IMR-90 (cell line): ENCODE results near the gene SCN4A. TPM values are rescaled to one million over a fixed set of nuclear protein-coding genes. Genes with fewer than 3 reads are reported as not detected.

ENCODE experiments used
- ATAC-seq: fragments of 200-7000 bp; cut with Tn5 transposase; 2 replicates; pipeline ENCODE4 v1.9.1; 2020; ENCODE audit warnings: low read depth, mild to moderate bottlenecking, moderate library complexity
- BruUV-seq: library from RNA; stranded (reverse); fragments of 400-500 nt; replicated peaks from 2 replicates; lab custom pipeline; 2021; lab: Mats Ljungman, UMichigan
- CTCF ChIA-PET: fragments of 300-600 bp; formaldehyde crosslinking; extraction: SDS; loops from one replicate; lab custom pipeline; 2021; ENCODE audit warnings: antibody characterized with exemption; lab: Yijun Ruan, JAX
- POLR2A ChIA-PET: fragments of 300-600 bp; sonication (Branson Sonifier 250); formaldehyde crosslinking; loops from one replicate; lab custom pipeline; 2022; ENCODE audit warnings: antibody characterized with exemption; ENCODE audit not compliant: unreplicated experiment; lab: Charles Lee
- DNase-seq: peaks from one replicate; pipeline ENCODE4 v3.0.0; 2013
- H2AFZ ChIP-seq: replicated peaks from 2 replicates; pipeline ENCODE3; 2013; ENCODE audit warnings: low read length, mild to moderate bottlenecking; ENCODE audit not compliant: poor library complexity
- H2AK5ac ChIP-seq: 2 replicates; pipeline ENCODE4 v1.6.1; 2013; ENCODE audit warnings: low read depth, low read length, inconsistent platforms
- H2AK9ac ChIP-seq: replicated peaks from 2 replicates; pipeline ENCODE3; 2013; ENCODE audit warnings: mild to moderate bottlenecking, low read depth, low read length, moderate library complexity; ENCODE audit not compliant: poor library complexity
- H2BK120ac ChIP-seq: 2 replicates; pipeline ENCODE4 v1.6.1; 2013; ENCODE audit warnings: low read depth, low read length, inconsistent platforms
- H2BK15ac ChIP-seq: 3 replicates; pipeline ENCODE4 v1.6.1; 2013; ENCODE audit warnings: low read depth, low read length, inconsistent platforms
- H2BK20ac ChIP-seq: 2 replicates; pipeline ENCODE4 v1.6.1; 2013; ENCODE audit warnings: low read depth, mild to moderate bottlenecking, inconsistent platforms, low read length, moderate library complexity
- H2BK5ac ChIP-seq: 2 replicates; pipeline ENCODE4 v1.6.1; 2013; ENCODE audit warnings: mild to moderate bottlenecking, low read depth, low read length, inconsistent platforms; ENCODE audit not compliant: poor library complexity, severe bottlenecking
- H3K14ac ChIP-seq: replicated peaks from 2 replicates; pipeline ENCODE4 v1.6.1; 2013; ENCODE audit warnings: low read depth, low read length, inconsistent platforms
- H3K18ac ChIP-seq: 2 replicates; pipeline ENCODE4 v1.6.1; 2013; ENCODE audit warnings: low read depth, low read length, control low read depth
- H3K23ac ChIP-seq: 2 replicates; pipeline ENCODE4 v1.6.1; 2013; ENCODE audit warnings: low read depth, low read length, inconsistent platforms
- H3K27ac ChIP-seq: 2 replicates; pipeline ENCODE4 v1.5.1; 2013; ENCODE audit warnings: mild to moderate bottlenecking, control low read depth, low read length; ENCODE audit not compliant: insufficient read depth
- H3K27me3 ChIP-seq: 2 replicates; pipeline ENCODE4 v1.6.1; 2013; ENCODE audit warnings: low read length; ENCODE audit not compliant: control insufficient read depth, insufficient read depth
- H3K36me3 ChIP-seq: 2 replicates; pipeline ENCODE4 v1.6.1; 2013; ENCODE audit warnings: low read length, mixed read lengths; ENCODE audit not compliant: control insufficient read depth, insufficient read depth
- H3K4ac ChIP-seq: 2 replicates; pipeline ENCODE4 v1.6.1; 2013; ENCODE audit warnings: low read depth, low read length, inconsistent platforms
- H3K4me1 ChIP-seq: 2 replicates; pipeline ENCODE4 v1.6.1; 2013; ENCODE audit warnings: low read length, mixed read lengths; ENCODE audit not compliant: control insufficient read depth, insufficient read depth
- H3K4me2 ChIP-seq: 2 replicates; pipeline ENCODE4 v1.6.1; 2013; ENCODE audit warnings: low read depth, mild to moderate bottlenecking, control low read depth, low read length, moderate library complexity
- H3K4me3 ChIP-seq: 2 replicates; pipeline ENCODE4 v1.5.1; 2013; ENCODE audit warnings: low read depth, mild to moderate bottlenecking, control low read depth, low read length, moderate library complexity; ENCODE audit not compliant: insufficient read depth
- H3K56ac ChIP-seq: 2 replicates; pipeline ENCODE4 v1.6.1; 2013; ENCODE audit warnings: low read length, inconsistent platforms; ENCODE audit not compliant: insufficient read depth; ENCODE audit errors: extremely low read depth
- H3K79me1 ChIP-seq, 2 experiments: 2 replicates each; pipeline ENCODE4 v1.6.1; 2013; ENCODE audit warnings: low read length in 2 of 2, inconsistent platforms in 1 of 2, low read depth in 1 of 2
- H3K9ac ChIP-seq: 2 replicates; pipeline ENCODE4 v1.6.1; 2013; ENCODE audit warnings: low read depth, low read length, control low read depth
- H3K9me1 ChIP-seq: 2 replicates; pipeline ENCODE4 v1.6.1; 2013; ENCODE audit warnings: low read length, inconsistent platforms; ENCODE audit not compliant: insufficient read depth
- H3K9me3 ChIP-seq: 2 replicates; pipeline ENCODE4 v1.6.1; 2013; ENCODE audit warnings: low read length; ENCODE audit not compliant: control insufficient read depth, insufficient read depth
- H4K20me1 ChIP-seq: 2 replicates; pipeline ENCODE4 v1.6.1; 2013; ENCODE audit warnings: low read length, inconsistent platforms; ENCODE audit not compliant: insufficient read depth
- H4K5ac ChIP-seq: 2 replicates; pipeline ENCODE4 v1.6.1; 2013; ENCODE audit warnings: mild to moderate bottlenecking, low read depth, low read length, control low read depth
- H4K8ac ChIP-seq, 2 experiments: 2 replicates each; pipeline ENCODE4 v1.6.1; 2013; ENCODE audit warnings: low read depth in 2 of 2, low read length in 2 of 2, control low read depth in 1 of 2, inconsistent platforms in 1 of 2
- H4K91ac ChIP-seq: 2 replicates; pipeline ENCODE4 v1.6.1; 2013; ENCODE audit warnings: low read depth, low read length, inconsistent platforms; ENCODE audit not compliant: insufficient read depth
- BHLHE40 ChIP-seq: fragments of 150-350 bp; IDR thresholded peaks from 2 replicates; pipeline ENCODE4 v1.6.1; 2016; ENCODE audit warnings: mild to moderate bottlenecking, low read depth, low read length
- CEBPB ChIP-seq: IDR thresholded peaks from 2 replicates; pipeline ENCODE4 v1.6.1; 2012; ENCODE audit warnings: low read depth, low read length, improper control_type of control experiment
- CHD1 ChIP-seq: IDR thresholded peaks from 2 replicates; pipeline ENCODE4 v1.6.1; 2012; ENCODE audit warnings: low read depth, low read length, improper control_type of control experiment
- MAFK ChIP-seq: IDR thresholded peaks from 2 replicates; pipeline ENCODE4 v1.6.1; 2012; ENCODE audit warnings: low read depth, low read length, improper control_type of control experiment
- MAZ ChIP-seq: IDR thresholded peaks from 2 replicates; pipeline ENCODE4 v1.6.1; 2012; ENCODE audit warnings: low read depth, mild to moderate bottlenecking, low read length, improper control_type of control experiment, moderate library complexity, borderline replicate concordance
- MXI1 ChIP-seq: IDR thresholded peaks from 2 replicates; pipeline ENCODE4 v1.6.1; 2012; ENCODE audit warnings: low read depth, mild to moderate bottlenecking, low read length, moderate library complexity, borderline replicate concordance
- NFE2L2 ChIP-seq: fragments of 150-350 bp; IDR thresholded peaks from 2 replicates; pipeline ENCODE4 v1.6.1; 2016; ENCODE audit warnings: low read depth, mild to moderate bottlenecking, low read length
- POLR2A ChIP-seq: IDR thresholded peaks from 2 replicates; pipeline ENCODE4 v1.6.1; 2012; ENCODE audit warnings: mild to moderate bottlenecking, low read depth, low read length
- RAD21 ChIP-seq: IDR thresholded peaks from 2 replicates; pipeline ENCODE4 v1.6.1; 2012; ENCODE audit warnings: low read length, improper control_type of control experiment
- RCOR1 ChIP-seq: IDR thresholded peaks from 2 replicates; pipeline ENCODE4 v1.6.1; 2012; ENCODE audit warnings: mild to moderate bottlenecking, low read length, improper control_type of control experiment; ENCODE audit not compliant: insufficient replicate concordance
- RFX5 ChIP-seq: IDR thresholded peaks from 2 replicates; pipeline ENCODE4 v1.8.0; 2012; ENCODE audit warnings: low read depth, mild to moderate bottlenecking, low read length, moderate library complexity
- SMC3 ChIP-seq: fragments of 150-350 bp; IDR thresholded peaks from 2 replicates; pipeline ENCODE4 v1.6.1; 2016; ENCODE audit warnings: low read depth, mild to moderate bottlenecking, antibody characterized with exemption, low read length, moderate library complexity
- WGBS, 2 experiments: methylation state at CpG; one replicate each; pipeline versions ENCODE4 v1.1.5 to v1.1.7; 2013; ENCODE audit warnings: missing lambda C conversion rate in 2 of 2; ENCODE audit not compliant: insufficient read length in 1 of 2; ENCODE audit errors: extremely low coverage in 2 of 2; 5-methylcytosine and 5-hydroxymethylcytosine counted together
- dilution Hi-C: fragments of 300-500 bp; cut with HindIII; formaldehyde crosslinking; loops from one replicate; pipeline ENCODE4 v1.14.3; 2018; ENCODE audit warnings: low sequenced_read_pairs; ENCODE audit not compliant: unreplicated experiment
- in situ Hi-C: fragments of 300-500 bp; cut with MboI; formaldehyde crosslinking; loops from 3 replicates; pipeline ENCODE4 v1.14.3; 2019; ENCODE audit warnings: low sequenced_read_pairs, inconsistent platforms, mixed read lengths
- intact Hi-C: fragments of 100-400 bp; cut with micrococcal nuclease; formaldehyde crosslinking; loops from 2 replicates; pipeline ENCODE4 v1.10.0; 2022
- polyA plus RNA-seq, 3 experiments: library from polyadenylated mRNA; depleted of rRNA; stranded (reverse); fragments of >200 nt; gene quantifications; 2 replicates each; pipeline ENCODE4 v1.2.3, GENCODE V29; 2012; ENCODE audit warnings: low replicate concordance in 1 of 3
- total RNA-seq: library from RNA; depleted of rRNA; stranded (reverse); fragments of >200 nt; gene quantifications from 2 replicates; pipeline ENCODE4 v1.2.3, GENCODE V29; 2012
- TF ChIP-seq, protein P1 (sequence below): fragments of 150-350 bp; IDR thresholded peaks from 2 replicates; pipeline ENCODE4 v1.6.1; 2016; ENCODE audit warnings: low read depth, mild to moderate bottlenecking, low read length, moderate library complexity, borderline replicate concordance
- TF ChIP-seq, protein P2 (sequence below): conservative IDR thresholded peaks from 2 replicates; pipeline ENCODE4 v1.5.1; 2012; ENCODE audit warnings: mild to moderate bottlenecking, low read depth, low read length, improper control_type of control experiment

Gene SCN4A
- total and polyA plus RNA-seq, 2 of the 4 experiments (the other 2 are of a cell fraction) = not detected

DNA sequence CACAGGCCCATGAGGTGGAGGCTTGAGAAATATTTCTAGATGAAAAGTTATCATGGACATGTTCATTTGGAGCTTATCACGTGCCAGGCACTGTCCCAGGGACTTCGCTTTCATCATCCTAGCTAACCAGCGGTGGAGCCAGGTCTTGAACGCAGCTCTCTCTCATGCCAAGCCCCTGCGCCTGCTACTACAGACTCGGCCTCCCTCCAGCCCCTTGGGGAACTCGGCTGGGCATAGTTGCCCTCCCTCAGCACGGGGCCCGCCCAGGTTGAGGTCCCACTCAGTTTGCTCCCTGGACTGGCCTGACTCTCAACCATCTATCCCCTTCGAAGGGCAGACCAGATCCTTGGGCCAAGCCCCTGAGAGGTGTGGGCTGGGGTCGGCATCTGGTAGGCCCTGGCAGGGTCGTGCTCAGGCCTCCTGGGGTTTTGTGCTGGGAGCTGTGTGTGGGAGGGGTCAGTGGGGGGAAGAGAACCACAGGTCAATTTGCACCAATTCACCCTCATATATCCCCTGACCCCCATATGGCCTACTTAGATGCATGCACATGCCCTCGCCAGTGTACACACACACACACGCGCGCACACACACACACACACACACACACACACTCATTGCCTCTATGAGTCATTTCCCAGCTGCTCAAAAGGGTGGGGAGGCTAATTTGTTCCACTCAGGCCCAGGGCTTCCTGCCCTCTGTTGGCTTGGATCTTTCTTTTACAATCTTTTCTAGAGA, 12.1 kb upstream of the SCN4A start:
- Histone ChIP-seq H3K36me3 (no peaks in the 10 kb centered on the region), H3K4me3 (no peak overlapping the region), H3K27me3 (peaks cover 7% of the 10 kb centered on the region; the same call in 1 of the 2 replicates), H2BK120ac (peak overlapping the region; percentile 49; the same call in 1 of the 2 replicates), H4K20me1 (no peaks in the 10 kb centered on the region), H3K9me3 (peaks cover 4% of the 10 kb centered on the region), H4K91ac (no peak overlapping the region; the same call in 1 of the 2 replicates), H3K18ac (no peak overlapping the region), H3K9me1 (peaks cover 9% of the 10 kb centered on the region; the same call in 1 of the 2 replicates), H2BK20ac (0 out of 2 replicates have a peak overlapping the region, but pooled peaks have one; percentile 30), H3K79me1 (no peaks in the 10 kb centered on the region), H2AK5ac (no peak overlapping the region), H4K5ac (no peak overlapping the region), H3K56ac (no peak overlapping the region), H2AK9ac (peak overlapping the region; percentile 77), H3K27ac (no peak overlapping the region), H3K14ac (no peak overlapping the region), H4K8ac (peak overlapping the region in 1 of 2 experiments; percentile 27; a peak in 1 of 4 replicates), H3K4me1 (peaks cover 8% of the 10 kb centered on the region; the same call in 1 of the 2 replicates), H2BK5ac (no peak overlapping the region), H3K4me2 (no peak overlapping the region), H3K4ac (0 out of 2 replicates have a peak overlapping the region, but pooled peaks have one; percentile 5), H2BK15ac (peak overlapping the region; percentile 83; the same call in 1 of the 3 replicates), H3K9ac (no peak overlapping the region), H2AFZ (peak overlapping the region; percentile 78), H3K23ac (no peak overlapping the region)
- 97% methylated on average over 6 of the region's 16 CpGs; no CpG with 5 or more reads in 1 of the 2 experiments for WGBS, 2 experiments
- BruUV-seq = no TSS peak
- CTCF ChIA-PET = interaction anchor here (0.6 to 2.0 kb wide), 3 partner anchors 8 to 66 kb away, joined by 3 to 9 read pairs (median 3); partner anchors contain the start of gene GH1
- ATAC-seq (peak; percentile 95), DNase-seq (peak; percentile 91)
- dilution Hi-C loops = no loop called here
- POLR2A ChIA-PET = interaction anchor here (0.5 kb wide), 1 partner anchor 222 kb away, joined by 17 read pairs; no protein-coding TSS in a partner anchor
- intact Hi-C loops = no loop called here
- in situ Hi-C loops = no loop called here
- no peak for TF ChIP-seq MAFK
- peak; percentile 90 for TF ChIP-seq MAZ
- TF ChIP-seq RFX5 = no peak
- TF ChIP-seq, protein P1, sequence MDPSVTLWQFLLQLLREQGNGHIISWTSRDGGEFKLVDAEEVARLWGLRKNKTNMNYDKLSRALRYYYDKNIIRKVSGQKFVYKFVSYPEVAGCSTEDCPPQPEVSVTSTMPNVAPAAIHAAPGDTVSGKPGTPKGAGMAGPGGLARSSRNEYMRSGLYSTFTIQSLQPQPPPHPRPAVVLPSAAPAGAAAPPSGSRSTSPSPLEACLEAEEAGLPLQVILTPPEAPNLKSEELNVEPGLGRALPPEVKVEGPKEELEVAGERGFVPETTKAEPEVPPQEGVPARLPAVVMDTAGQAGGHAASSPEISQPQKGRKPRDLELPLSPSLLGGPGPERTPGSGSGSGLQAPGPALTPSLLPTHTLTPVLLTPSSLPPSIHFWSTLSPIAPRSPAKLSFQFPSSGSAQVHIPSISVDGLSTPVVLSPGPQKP = no peak
- TF ChIP-seq SMC3 = no peak
- TF ChIP-seq NFE2L2 = no peak; the same call in 1 of the 2 replicates
- peak; percentile 86; the same call in 1 of the 2 replicates for TF ChIP-seq BHLHE40
- TF ChIP-seq MXI1 = no peak
- TF ChIP-seq RAD21 = no peak
- no peak for TF ChIP-seq CEBPB
- TF ChIP-seq POLR2A = no peak
- no peak for TF ChIP-seq CHD1
- TF ChIP-seq RCOR1 = no peak
- TF ChIP-seq, protein P2, sequence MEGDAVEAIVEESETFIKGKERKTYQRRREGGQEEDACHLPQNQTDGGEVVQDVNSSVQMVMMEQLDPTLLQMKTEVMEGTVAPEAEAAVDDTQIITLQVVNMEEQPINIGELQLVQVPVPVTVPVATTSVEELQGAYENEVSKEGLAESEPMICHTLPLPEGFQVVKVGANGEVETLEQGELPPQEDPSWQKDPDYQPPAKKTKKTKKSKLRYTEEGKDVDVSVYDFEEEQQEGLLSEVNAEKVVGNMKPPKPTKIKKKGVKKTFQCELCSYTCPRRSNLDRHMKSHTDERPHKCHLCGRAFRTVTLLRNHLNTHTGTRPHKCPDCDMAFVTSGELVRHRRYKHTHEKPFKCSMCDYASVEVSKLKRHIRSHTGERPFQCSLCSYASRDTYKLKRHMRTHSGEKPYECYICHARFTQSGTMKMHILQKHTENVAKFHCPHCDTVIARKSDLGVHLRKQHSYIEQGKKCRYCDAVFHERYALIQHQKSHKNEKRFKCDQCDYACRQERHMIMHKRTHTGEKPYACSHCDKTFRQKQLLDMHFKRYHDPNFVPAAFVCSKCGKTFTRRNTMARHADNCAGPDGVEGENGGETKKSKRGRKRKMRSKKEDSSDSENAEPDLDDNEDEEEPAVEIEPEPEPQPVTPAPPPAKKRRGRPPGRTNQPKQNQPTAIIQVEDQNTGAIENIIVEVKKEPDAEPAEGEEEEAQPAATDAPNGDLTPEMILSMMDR = 0 out of 2 replicates have a peak, but pooled peaks have one; percentile 3
